RWPE1 (cell line): ENCODE results near the gene TTYH1.
"Not testable (repeated sequence)": the region's sequence is repeated elsewhere in the genome, so short reads cannot be mapped to it uniquely, and the experiment has no call there.

Source experiments
- CTCF ChIA-PET: fragments of 350-600 bp; sonication (Branson Sonifier 250); formaldehyde crosslinking; extraction: SDS; loops from one replicate; lab custom pipeline; 2021; lab: Yijun Ruan, JAX
- POLR2A ChIA-PET: fragments of 400-600 bp; formaldehyde crosslinking; extraction: SDS; loops from one replicate; lab custom pipeline; 2020; ENCODE audit warnings: antibody characterized with exemption; ENCODE audit not compliant: low non-redundant PET; lab: Yijun Ruan, JAX
- DNase-seq: peaks from one replicate; pipeline ENCODE4 v3.0.0; 2012; ENCODE audit warnings: low spot score
- H3K27ac ChIP-seq: fragments of 450-650 bp; 2 replicates; pipeline ENCODE4 v1.5.1; 2017
- CTCF ChIP-seq: fragments of 450-650 bp; conservative IDR thresholded peaks from 2 replicates; pipeline ENCODE4 v1.5.1; 2017; ENCODE audit warnings: low read depth, mild to moderate bottlenecking

The TTYH1 gene

DNA sequence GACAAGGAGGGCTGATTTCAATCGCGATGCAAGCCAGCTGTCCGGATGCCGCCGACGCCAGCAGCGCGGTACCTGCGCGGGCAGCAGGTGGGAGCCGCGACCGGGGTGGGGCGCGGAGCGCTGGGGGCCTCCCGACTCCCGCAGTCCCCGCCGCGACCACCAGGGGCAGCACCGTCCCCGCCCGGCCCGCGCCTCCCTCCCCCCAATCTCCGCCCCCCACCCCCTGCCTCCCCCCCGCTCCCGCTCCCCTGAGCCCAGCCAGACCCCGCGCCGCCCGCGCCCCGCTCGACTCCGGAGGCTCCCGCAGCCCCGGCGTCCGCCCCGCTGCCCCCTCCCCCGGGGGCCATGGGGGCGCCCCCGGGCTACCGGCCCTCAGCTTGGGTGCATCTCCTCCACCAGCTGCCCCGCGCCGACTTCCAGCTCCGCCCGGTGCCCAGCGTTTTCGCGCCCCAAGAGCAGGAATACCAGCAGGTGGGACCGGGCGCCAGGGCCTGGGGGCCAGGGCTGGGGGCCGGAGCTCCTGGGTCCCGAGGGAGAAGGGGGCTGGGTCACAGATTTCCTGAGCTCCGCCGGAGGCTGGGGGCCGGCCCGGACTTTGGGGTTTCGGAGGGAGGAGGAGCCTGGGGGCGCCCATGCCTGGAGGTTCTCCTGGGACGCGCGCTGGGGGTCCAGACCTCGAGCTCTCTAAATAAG, at the start of gene TTYH1:
TTYH1 (plus strand) TSS at position 257 of the 693 bp plus-strand sequence; CDS start at position 346, 89 bp downstream.
- POLR2A ChIA-PET, result no interaction called here
- DNase-seq, result no peak

GRCh38 chr19:54365798-54366197, 49.5 kb upstream of the TTYH1 start:
- not testable (repeated sequence) for DNase-seq, H3K27ac ChIP-seq
- ChIA-PET POLR2A (interaction anchor here (0.6 kb wide), 1 partner anchor 190 kb away, joined by 6 read pairs; no protein-coding TSS in a partner anchor), CTCF (interaction anchor here (0.6 kb wide), 1 partner anchor 74 kb away, joined by 3 read pairs; no protein-coding TSS in a partner anchor)

More for the DNA sequence above, at the start of gene TTYH1:
- no peak within 1 kb of the TSS for H3K27ac ChIP-seq
- CTCF ChIA-PET, result interaction anchor here (0.5 to 0.6 kb wide), 2 partner anchors 326 to 588 kb away, joined by 3 to 5 read pairs; no protein-coding TSS in a partner anchor
- no peak for TF ChIP-seq CTCF

GRCh38 chr19:54366811-54367210, 48.5 kb upstream of the TTYH1 start:
- no peak for DNase-seq
- POLR2A ChIA-PET, result no interaction called here
- H3K27ac ChIP-seq, result no peak overlapping the region
- no peak for TF ChIP-seq CTCF
- CTCF ChIA-PET, result no interaction called here

GRCh38 chr19:54369082-54369687, 46.1 kb upstream of the TTYH1 start:
- no peak for TF ChIP-seq CTCF
- DNase-seq, result no peak
- H3K27ac ChIP-seq, result no peak overlapping the region
- ChIA-PET CTCF (no interaction called here), POLR2A (no interaction called here)

GRCh38 chr19:54369688-54370433, 45.4 kb upstream of the TTYH1 start:
- H3K27ac ChIP-seq, CTCF ChIA-PET, POLR2A ChIA-PET, DNase-seq: not testable (repeated sequence)

DNA sequence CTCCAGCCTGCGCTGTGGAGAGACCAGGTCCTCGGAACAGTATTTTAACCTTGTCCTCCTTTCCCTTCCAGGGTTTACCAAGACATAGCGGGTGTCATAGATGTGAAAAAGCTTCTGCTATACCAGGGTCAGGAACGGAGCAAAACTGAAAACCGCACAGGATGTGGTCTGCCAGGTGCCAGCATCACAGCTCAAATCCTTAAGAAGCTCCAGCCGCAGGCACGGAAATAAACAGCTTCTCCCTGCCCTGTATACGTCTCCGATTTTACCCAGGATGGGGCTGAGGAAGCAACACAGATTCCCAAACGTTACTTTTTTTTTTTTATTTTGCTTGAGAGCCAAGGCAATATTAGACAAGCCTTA, 44.8 kb upstream of the TTYH1 start:
- H3K27ac ChIP-seq, DNase-seq, CTCF ChIA-PET, POLR2A ChIA-PET: not testable (repeated sequence)

DNA sequence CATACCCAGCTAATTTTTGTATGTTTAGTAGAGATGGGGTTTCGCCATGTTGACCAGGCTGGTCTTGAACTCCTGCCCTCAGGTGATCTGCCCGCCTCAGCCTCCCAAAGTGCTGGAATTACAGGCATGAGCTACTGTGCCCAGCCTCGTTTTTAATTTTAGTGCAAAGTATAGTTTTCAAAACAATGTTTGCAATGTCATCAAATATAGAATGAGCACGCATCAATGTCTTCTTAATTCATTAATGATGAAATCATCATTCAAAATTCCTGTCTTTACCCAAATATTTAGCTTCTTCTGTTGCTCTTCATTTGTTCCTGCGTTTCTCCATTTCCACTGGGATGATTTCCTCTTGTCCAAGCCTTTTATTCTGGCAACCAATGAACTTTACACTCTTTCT, 43.8 kb upstream of the TTYH1 start:
- POLR2A ChIA-PET, CTCF ChIA-PET, DNase-seq, H3K27ac ChIP-seq: not testable (repeated sequence)

DNA sequence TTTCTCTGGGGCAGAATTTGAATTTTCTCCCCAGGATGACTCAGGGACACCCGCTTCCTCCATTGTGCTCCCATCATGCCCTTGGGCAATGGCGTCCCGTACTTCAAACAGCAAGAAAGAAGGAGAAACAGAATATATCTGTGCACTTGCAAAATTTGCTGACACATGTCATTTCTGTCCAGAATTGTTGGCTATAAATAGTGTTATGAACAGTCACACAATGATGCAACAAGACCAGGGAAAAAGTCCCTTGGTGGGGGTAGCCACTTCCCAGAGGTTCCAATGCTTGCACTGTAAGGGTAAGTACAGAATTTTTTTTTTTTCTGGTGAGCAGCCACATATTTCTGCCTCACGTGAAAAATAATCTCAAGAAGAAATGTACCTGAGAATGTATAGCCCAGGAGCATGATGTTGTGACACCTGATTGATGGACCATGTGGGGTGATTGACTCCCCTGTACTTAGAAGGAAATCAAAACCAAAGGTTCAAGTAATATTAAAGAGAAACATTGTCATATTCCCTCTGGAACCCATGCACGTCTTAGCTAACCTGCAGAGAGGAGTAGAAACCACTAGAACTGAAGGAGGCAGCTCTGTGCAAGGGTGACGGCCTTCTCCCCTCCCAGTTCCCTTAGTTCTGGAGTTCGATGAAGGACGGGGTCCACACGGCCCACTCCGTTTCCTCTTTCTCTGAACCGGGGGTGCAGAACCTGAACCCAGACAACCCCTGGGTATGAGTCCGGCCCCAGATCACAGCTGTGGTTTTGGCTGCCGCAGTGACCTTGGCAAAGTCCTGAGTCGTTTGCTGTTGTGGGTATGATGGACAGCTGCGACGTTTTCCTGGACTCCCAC, 41.3 kb upstream of the TTYH1 start:
- no peak for DNase-seq
- TF ChIP-seq CTCF, result no peak
- POLR2A ChIA-PET, result no interaction called here
- CTCF ChIA-PET, result interaction anchor here (0.5 to 1.1 kb wide), 2 partner anchors 17 to 18 kb away, joined by 3 read pairs; no protein-coding TSS in a partner anchor
- H3K27ac ChIP-seq, result no peak overlapping the region

- POLR2A ChIA-PET, H3K27ac ChIP-seq, CTCF ChIA-PET, DNase-seq: not testable (repeated sequence)
Observed at GRCh38 chr19:54375181-54375938, 39.9 kb upstream of the TTYH1 start.
